ENCODE measurements around the gene ACAP3.

GRCh38 chr1:1280782-1281481, 26.8 kb downstream of the ACAP3 start:
- TF ChIP-seq CTCF (IDR thresholded peaks at IDR 0.05) (no peak), POLR2A (IDR thresholded peaks at IDR 0.05) (no peak), EP300 (IDR thresholded peaks at IDR 0.05) (no peak), POLR2AphosphoS5 (IDR thresholded peaks at IDR 0.05) (no peak)

Measured in sigmoid colon (tissue), 4 donors.